Adrenal gland (tissue), 5 donors: Measurements from ENCODE around the gene CACNA1B.

ENCODE experiments used
- CTCF ChIP-seq, 6 experiments: fragments of 450-650 bp in 4 of 6; fragments of 200-600 bp in 2 of 6; sonication (generic) in 1 of 6; IDR thresholded peaks; 1 replicate in 5 of 6; 2 replicates in 1 of 6; pipeline versions ENCODE4 v1.5.1 to v1.8.0; 2016 to 2021; ENCODE audit warnings: antibody characterized with exemption in 6 of 6, mild to moderate bottlenecking in 2 of 6, moderate library complexity in 1 of 6
- POLR2A ChIP-seq, 2 donors: fragments of 450-650 bp; IDR thresholded peaks; one replicate each; pipeline ENCODE4 v1.6.1; 2017; ENCODE audit warnings: antibody characterized with exemption in 2 of 2, mild to moderate bottlenecking in 2 of 2, moderate library complexity in 1 of 2
- donor health status: DM: no; HTN: no; CAD: no.

DNA sequence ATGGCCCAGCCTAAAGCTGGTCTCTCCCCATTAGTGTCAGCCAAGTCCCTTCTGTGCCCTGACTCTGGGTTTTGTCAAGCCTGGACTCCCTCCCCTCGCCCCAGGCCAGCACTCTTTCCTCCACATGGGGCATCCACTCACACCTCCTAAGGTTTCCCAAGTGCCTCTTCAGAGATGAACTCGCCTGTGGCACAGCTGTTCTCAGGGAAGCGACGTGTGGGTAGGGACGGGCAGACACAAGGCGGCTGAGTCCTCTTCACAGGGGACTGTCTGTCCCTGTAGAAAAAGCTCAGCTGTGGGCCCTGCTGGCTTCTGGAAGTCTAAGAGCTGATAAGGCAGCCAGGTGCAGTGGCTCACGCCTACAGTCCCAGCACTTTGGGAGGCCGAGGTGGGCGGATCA lies 78.5 kb downstream of the CACNA1B start:
- TF ChIP-seq CTCF (IDR thresholded peaks at IDR 0.05): no peak
- no peak for TF ChIP-seq POLR2A (IDR thresholded peaks at IDR 0.05)
